ENCODE results near the gene GUCA2A.

DNA sequence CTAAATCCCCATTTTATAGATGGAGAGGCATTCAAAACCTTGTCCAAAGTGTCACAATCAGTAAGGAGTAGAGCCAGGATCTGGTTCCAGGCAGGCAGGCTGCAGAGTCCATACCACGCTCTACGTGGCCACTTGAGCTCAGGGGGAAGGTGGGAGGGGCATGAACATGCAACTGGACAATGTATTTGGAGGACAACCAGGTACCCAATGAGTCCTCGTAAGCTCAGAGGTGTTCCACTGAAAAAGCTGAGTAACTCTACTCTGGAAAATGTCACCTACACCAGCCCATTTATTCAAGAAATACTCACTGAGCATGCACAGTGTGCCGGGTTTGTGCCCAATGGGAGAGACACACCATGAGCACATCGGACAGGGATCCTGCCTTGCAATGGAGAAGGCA, 22.6 kb downstream of the GUCA2A start:
- no peak for TF ChIP-seq MAZ (IDR thresholded peaks at IDR 0.05; ENCODE audit: borderline replicate concordance, low read depth, low read length)
- TF ChIP-seq, protein P1, sequence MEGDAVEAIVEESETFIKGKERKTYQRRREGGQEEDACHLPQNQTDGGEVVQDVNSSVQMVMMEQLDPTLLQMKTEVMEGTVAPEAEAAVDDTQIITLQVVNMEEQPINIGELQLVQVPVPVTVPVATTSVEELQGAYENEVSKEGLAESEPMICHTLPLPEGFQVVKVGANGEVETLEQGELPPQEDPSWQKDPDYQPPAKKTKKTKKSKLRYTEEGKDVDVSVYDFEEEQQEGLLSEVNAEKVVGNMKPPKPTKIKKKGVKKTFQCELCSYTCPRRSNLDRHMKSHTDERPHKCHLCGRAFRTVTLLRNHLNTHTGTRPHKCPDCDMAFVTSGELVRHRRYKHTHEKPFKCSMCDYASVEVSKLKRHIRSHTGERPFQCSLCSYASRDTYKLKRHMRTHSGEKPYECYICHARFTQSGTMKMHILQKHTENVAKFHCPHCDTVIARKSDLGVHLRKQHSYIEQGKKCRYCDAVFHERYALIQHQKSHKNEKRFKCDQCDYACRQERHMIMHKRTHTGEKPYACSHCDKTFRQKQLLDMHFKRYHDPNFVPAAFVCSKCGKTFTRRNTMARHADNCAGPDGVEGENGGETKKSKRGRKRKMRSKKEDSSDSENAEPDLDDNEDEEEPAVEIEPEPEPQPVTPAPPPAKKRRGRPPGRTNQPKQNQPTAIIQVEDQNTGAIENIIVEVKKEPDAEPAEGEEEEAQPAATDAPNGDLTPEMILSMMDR (conservative IDR thresholded peaks at IDR 0.05; ENCODE audit: low read depth, low read length), result no peak

Measured in IMR-90 (cell line).